Inflammatory macrophage (primary cell): ENCODE data around the gene FSCN2.

ENCODE experiments used
- DNase-seq, 2 donors: peaks; one replicate each; pipeline ENCODE4 v3.0.0-alpha.2; 2020 to 2022

Gene FSCN2

GRCh38 chr17:81542431-81543338 lies 14.5 kb downstream of the FSCN2 start:
- DNase-seq: no peak

- no peak for DNase-seq
These were observed 15.1 kb downstream of the FSCN2 start for GRCh38 chr17:81543339-81543675.

GRCh38 chr17:81543756-81544155 lies 15.6 kb downstream of the FSCN2 start:
- no peak for DNase-seq

- no peak for DNase-seq
These were observed 16.3 kb downstream of the FSCN2 start for GRCh38 chr17:81544281-81544974.

- no peak for DNase-seq
These were observed 17.2 kb downstream of the FSCN2 start for GRCh38 chr17:81545160-81545949.

GRCh38 chr17:81546906-81547613 lies 18.9 kb downstream of the FSCN2 start:
- no peak for DNase-seq

- DNase-seq: no peak
These were observed 19.4 kb downstream of the FSCN2 start for GRCh38 chr17:81547614-81547982.

- no peak for DNase-seq
These were observed 20.9 kb downstream of the FSCN2 start for GRCh38 chr17:81549031-81549557.

GRCh38 chr17:81549826-81550225 lies 21.6 kb downstream of the FSCN2 start:
- DNase-seq: no peak

GRCh38 chr17:81550285-81550684 lies 22.1 kb downstream of the FSCN2 start:
- no peak for DNase-seq

GRCh38 chr17:81550830-81551457 lies 22.8 kb downstream of the FSCN2 start:
- DNase-seq: no peak

- DNase-seq: peak; percentile 28 to 37
These were observed 23.5 kb downstream of the FSCN2 start for GRCh38 chr17:81551458-81552243.

GRCh38 chr17:81552244-81553017 lies 24.3 kb downstream of the FSCN2 start, which contains the start of gene FAAP100:
TSS of gene FAAP100 (minus strand) at chr17:81552353. CDS start at chr17:81552330, 23 bp downstream.
- peak; percentile 75 to 89 for DNase-seq

GRCh38 chr17:81553018-81553615 lies 24.9 kb downstream of the FSCN2 start:
- peak; percentile 75 to 85 for DNase-seq

GRCh38 chr17:81553616-81554181 lies 25.5 kb downstream of the FSCN2 start:
- DNase-seq: peak; percentile 83 to 89

GRCh38 chr17:81556175-81556691 lies 28.1 kb downstream of the FSCN2 start:
- peak; percentile 22 to 67 for DNase-seq

- DNase-seq: no peak
These were observed 28.7 kb downstream of the FSCN2 start for GRCh38 chr17:81556863-81557262.

GRCh38 chr17:81557276-81558114 lies 29.3 kb downstream of the FSCN2 start:
- no peak for DNase-seq
